Stimulated activated naive CD8-positive, alpha-beta T cell treated with anti-CD3 and anti-CD28 coated beads, Interleukin-15, Interleukin-2, amounts not matched to agents 100 U/mL and 50 U/mL, for 24 hours (primary cell): Measurements from ENCODE around the gene SEMA6A.

ENCODE experiments used
- ATAC-seq: fragments of 150-1000 bp; cut with Tn5 transposase; one replicate; pipeline ENCODE4 v1.10.0; 2021
- DNase-seq: peaks from one replicate; pipeline ENCODE4 v3.0.0; 2021

SEMA6A gene

GRCh38 chr5:116464144-116464708 is 110.4 kb downstream of the SEMA6A start:
- DNase-seq (no peak), ATAC-seq (no peak)

DNA sequence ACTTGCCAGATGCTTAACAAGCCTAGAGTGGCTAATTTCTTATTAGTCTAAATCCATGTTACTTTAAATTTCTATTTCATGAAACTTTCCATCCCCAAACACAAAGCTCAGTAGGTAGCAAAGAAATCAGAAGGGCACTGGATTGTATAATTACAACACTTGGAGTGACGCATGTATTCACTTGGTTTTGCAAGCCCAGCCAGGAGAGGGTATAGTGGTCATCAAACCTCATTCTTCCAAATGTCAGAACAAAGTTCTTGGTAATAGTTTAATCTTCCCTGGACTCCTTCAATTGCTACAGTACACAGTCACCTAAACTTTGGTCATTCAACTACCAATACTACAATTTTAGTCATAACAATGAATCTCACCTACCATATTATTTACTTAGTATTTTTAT is 112.1 kb downstream of the SEMA6A start:
- no peak for ATAC-seq
- DNase-seq = no peak

DNA sequence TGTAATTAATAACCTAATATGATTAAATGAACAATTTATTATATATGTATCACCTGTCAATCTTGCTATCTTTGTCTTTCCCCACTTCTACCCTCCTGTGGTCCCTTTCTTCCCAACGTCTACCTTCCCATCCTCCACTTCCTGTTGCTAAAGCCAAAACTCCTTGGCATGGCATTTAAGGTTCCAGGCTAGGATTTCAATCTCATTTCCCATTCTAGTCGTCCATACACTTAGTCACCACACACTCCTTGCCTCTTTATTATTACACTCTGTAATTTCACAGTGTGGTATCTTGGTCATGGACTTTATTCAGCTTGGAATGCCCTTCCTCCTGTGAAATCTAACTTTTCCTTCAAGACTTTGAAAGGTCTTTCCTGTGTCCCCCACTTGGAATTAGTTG is 115.3 kb downstream of the SEMA6A start:
- ATAC-seq (no peak), DNase-seq (no peak)

GRCh38 chr5:116457062-116457461 is 117.6 kb downstream of the SEMA6A start:
- DNase-seq (no peak), ATAC-seq (no peak)

GRCh38 chr5:116456036-116456435 is 118.6 kb downstream of the SEMA6A start:
- DNase-seq = no peak
- ATAC-seq = no peak

GRCh38 chr5:116455061-116455460 is 119.6 kb downstream of the SEMA6A start:
- DNase-seq (no peak), ATAC-seq (no peak)

DNA sequence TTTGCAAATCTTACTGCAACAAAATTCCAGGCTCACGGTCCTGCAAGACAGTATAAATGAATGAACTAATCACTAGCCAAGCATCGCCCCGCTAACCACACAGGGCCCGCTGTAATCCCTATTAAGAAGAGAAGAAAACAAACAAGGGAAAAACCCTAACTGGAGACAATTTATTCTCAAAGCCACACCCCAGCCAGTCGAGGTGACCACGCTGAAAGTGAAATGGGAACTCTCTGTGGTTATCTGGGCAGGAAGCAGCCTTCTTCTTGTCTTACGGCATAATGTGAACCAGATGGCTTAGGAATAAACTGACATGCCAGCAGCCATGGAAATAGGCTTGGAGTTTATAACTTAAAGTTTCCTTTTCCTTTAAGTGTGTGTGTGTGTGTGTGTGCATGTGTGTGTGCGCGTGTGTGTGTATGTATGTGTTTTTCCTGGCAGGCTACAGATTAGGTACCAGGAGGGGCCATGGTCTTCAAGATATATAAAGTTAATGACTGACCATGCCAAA is 120.2 kb downstream of the SEMA6A start:
- DNase-seq (peak; percentile 13), ATAC-seq (peak; percentile 32)

DNA sequence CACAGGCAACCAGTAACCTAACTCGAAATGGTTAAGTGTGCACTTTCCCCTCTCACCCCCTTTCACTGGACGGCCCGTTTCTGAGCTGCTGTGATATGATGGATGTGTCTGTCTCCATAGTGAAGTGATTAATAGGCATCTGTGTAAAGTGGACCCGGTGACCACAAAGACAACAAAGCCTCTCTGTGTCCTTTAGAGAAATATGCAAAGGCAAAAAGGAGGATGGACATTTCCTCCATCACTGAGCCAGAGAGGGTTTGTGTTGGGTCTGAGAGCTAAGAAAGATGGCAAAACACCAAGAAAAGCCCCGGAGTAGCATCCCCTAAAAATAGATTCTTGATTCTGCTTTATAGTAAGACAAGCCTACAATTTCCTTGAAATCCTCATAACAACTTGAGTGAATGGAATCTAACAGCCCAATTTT is 120.6 kb downstream of the SEMA6A start:
- ATAC-seq (no peak), DNase-seq (no peak)

DNA sequence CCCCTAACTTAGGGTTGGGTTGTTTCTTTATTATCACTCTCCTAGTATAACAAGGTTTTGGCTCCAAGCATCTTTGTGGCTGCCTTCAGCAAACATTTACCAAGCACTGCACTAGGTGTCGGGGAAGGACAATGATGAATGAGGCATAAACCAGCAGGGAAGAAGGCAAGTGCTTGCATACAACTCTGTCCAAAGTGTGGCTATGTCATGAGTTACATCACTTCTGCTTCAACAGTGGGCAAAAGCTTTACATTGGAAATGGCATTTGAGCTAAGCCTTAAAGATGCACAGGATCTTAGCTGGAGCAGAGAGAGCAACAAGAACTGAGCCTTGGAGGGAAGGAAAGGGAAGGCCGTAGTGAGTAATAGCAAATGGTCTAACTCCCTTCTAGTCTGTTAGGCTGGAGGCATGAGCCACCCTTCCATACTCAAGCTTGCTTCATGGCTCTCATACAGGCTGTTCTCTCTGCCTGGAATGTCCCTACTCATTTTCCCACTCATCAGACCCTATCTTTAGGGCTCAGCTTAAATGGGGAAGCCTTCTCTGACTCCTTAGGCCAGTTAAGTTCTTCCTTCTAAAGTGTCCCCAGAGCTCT is 121.8 kb downstream of the SEMA6A start:
- ATAC-seq (no peak), DNase-seq (no peak)

DNA sequence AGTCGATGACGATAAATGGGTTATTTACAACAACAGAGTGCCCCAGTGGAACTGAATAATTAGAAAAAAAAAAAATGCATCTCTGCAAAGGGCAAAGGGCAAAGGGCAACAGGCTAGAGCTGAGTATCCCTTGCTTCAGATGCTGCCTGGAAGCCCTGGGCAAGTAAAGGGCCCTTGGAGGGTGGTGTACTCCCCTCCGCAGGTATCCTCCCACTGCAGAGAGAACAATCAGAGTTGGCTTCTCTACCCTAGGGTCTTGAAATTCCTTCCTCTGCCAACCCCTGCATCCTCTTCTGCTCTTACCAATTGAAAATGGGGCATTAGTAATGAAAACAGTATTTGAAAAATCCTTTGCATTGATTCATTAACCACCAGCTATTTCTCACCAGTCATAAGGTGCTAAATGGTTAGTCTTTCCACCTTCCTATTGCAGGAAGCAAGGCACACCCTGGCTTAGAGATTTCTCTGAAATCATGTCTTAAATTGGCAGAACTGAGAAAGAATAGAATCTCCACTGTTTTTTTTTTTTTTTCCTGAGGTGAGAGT is 122.6 kb downstream of the SEMA6A start:
- DNase-seq = no peak
- ATAC-seq = no peak

- DNase-seq (no peak), ATAC-seq (no peak)
Measured at GRCh38 chr5:116451066-116451465, 123.6 kb downstream of the SEMA6A start.

DNA sequence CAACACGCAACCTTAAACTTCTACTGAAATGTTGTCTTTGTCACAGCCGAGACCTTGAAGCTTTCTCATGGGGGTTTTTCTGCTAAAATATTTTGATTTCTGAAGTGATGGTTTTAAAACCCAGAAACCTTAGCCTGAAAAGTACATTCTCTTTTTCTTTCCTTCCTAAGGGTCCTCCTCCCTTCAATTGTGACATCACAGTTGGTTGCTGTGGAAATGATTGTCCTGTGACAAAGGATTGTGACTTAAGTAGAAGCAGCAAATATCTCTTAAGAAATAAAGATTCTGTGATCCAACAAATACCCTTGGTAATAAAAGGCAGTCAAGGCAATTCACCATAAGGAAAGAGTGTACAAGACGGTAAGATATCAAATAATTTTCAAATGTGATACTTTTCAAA is 125.2 kb downstream of the SEMA6A start:
- ATAC-seq = no peak
- no peak for DNase-seq

DNA sequence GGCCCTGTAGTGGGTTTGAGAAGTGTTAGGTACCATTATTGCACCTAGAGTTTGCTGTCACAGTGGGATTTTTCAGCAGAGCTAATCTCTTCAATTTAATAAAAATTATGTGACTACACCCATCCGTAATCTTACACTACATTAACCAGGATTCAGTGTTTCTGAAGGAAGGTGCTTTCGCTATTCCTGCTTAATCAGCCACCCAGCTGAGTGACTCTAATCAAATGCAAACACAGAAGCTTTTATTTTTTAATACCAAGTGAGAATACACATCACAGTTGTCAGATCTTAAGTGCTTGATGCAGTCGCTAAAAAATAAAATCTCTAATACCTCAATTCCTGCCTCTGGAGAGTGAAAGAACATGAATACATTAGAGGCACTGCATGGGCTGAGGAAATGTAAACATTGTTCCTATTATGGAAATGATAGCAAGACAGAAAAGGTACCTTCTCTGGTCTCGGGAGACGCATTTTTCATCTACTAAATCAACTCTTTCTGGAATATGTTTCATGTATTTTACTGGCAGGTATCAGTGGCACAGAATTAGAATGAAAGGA is 125.7 kb downstream of the SEMA6A start:
- ATAC-seq = no peak
- no peak for DNase-seq

GRCh38 chr5:116448450-116448849 is 126.2 kb downstream of the SEMA6A start:
- DNase-seq = no peak
- no peak for ATAC-seq

DNA sequence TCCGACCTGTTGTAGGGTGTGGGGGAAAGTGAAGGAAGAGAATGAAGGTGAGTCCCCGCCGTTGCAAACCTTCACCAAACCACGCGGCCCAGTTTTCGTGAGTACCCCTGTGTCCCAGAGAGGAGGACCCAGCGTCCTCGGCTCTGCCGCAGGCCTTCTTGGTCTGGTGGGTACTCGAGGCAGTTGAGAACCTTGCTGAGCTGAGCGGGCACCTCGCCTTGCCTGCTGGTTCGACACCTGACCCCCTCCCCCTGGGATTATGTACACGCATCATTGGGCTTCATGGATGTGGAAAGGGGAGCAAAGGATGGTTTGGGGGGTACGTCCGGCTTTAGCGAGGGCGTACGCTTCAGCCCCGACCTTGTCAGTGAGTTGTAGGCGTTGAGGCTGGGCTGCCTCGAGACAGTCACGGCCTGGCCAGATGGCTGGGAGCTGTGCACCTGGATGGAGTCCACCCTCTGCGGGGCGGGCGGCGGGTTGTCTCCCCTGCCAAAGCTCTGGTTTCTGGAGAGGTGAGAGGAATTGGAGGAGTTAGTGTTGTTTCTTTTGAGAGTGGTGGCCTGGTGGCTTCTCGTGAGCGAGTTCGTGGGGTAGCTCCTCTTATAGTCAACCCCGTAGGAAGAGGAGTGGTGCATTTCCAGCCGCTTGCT is 128.1 kb downstream of the SEMA6A start:
- DNase-seq (no peak), ATAC-seq (no peak)

- ATAC-seq (no peak), DNase-seq (no peak)
Measured at GRCh38 chr5:116445311-116445710, 129.3 kb downstream of the SEMA6A start.

DNA sequence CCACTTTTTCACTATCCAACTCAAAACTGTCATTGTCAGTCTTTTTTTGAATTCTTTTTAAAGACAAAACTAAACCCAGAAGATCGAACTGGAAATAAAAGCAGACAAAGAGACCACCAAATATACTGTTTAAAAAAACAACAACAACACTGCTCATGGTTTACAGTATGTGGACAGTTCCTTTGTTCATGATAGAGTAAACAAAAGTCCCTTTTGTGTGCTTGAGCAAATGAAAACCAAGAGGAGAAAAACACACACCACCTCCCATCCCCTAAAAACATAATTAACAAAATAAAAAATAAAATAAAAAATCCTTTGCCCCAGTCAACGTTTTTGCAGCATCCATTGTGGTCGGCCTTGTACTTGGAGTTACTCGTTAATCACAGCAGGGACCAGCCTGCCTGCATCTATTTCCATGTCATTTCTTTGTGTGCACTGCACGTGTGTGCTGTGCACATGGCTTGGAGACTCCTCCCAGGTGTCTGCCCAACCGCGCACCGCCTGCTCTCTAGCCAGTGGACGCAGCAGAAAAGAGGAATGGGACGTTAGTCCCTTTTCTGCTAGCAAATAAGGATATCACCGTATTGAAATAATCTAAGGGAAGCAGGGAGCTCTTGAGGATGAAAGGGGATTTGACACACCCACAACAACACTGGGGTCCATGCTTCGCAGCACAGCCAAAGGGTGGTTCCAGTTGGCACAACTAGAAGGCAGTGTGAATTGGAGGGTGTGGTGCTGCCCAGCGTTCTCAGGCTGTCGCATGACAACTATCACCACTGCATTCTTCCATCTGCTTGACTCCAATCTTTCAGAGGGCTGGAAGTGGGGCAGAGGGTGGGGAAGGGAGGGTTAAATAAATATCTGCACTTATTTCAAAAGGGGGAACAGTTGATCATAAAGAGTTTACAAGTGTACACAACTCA is 130.0 kb downstream of the SEMA6A start:
- no peak for DNase-seq
- no peak for ATAC-seq

GRCh38 chr5:116442931-116443551 is 131.6 kb downstream of the SEMA6A start:
- DNase-seq (no peak), ATAC-seq (no peak)

DNA sequence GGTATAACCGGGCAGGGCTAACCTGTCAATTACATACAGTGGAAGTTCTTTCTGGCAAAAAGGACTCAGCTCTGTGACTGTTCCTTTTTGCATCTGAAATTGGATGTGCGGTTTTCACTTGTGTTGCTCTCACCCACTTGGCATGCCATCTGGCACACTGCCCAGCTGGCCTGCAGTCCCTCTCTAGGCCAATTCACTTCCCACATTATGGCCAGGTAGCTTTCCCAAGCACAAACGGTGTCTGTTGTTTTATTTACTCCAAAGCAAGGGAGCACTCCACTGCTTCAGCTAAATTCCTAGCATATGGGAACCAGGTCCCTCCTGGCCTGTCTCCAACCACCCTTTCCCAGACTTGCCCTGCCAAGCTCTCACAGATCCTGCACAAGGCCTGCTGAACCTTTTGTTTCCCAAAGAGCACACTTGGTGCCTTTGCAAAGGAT is 132.5 kb downstream of the SEMA6A start:
- ATAC-seq (no peak), DNase-seq (no peak)

- ATAC-seq = no peak
- no peak for DNase-seq
Measured at GRCh38 chr5:116441223-116441622, 133.4 kb downstream of the SEMA6A start.

DNA sequence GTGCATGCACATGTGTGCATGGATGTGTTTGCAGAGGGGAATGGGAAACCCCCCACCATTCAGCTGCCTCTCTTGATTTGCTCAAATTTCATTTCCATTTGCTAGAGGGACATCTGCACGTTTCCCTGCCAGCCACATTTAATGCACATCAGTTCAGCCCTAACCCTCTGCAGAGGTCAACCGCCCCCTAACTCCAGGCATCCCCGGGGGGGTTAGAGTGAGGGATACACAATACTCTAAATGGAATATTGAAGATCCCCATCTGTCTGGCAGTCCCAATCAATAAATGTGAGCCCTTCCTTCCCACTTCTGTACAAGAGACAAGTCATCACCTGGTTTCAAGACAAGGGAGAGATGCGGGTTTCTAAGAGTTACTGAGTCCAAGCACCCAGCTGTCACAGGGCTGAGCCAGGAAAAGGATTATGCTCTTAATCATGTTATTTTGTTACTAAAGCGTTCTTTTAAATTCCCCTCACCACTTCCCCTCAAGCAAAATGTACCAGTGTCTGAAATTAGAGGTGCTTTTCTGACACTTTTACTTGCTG is 134.1 kb downstream of the SEMA6A start:
- no peak for ATAC-seq
- DNase-seq = no peak
